HK-2 (cell line): ENCODE results near the gene B3GALT5.
"Not testable (repeated sequence)": the region's sequence is repeated elsewhere in the genome, so short reads cannot be mapped to it uniquely, and the experiment has no call there.

Experiments used
- DNase-seq: peaks from one replicate; pipeline ENCODE4 v3.0.0-alpha.2; 2018; ENCODE audit not compliant: unreplicated experiment

Gene B3GALT5

GRCh38 chr21:39667353-39667891 lies 54.7 kb downstream of the B3GALT5 start:
- no peak for DNase-seq

GRCh38 chr21:39668369-39668768 lies 55.6 kb downstream of the B3GALT5 start:
- DNase-seq: no peak

- no peak for DNase-seq
These were observed 56.7 kb downstream of the B3GALT5 start for GRCh38 chr21:39669485-39669884.

GRCh38 chr21:39669976-39670661 lies 57.4 kb downstream of the B3GALT5 start:
- DNase-seq: no peak

- no peak for DNase-seq
These were observed 58.0 kb downstream of the B3GALT5 start for GRCh38 chr21:39670701-39671100.

- no peak for DNase-seq
These were observed 59.2 kb downstream of the B3GALT5 start for GRCh38 chr21:39671986-39672385.

- no peak for DNase-seq
These were observed 60.4 kb downstream of the B3GALT5 start for GRCh38 chr21:39673163-39673562.

GRCh38 chr21:39673736-39674135 lies 61.0 kb downstream of the B3GALT5 start:
- DNase-seq: no peak

GRCh38 chr21:39674801-39675200 lies 62.1 kb downstream of the B3GALT5 start:
- no peak for DNase-seq

GRCh38 chr21:39675590-39675989 lies 62.9 kb downstream of the B3GALT5 start:
- no peak for DNase-seq

GRCh38 chr21:39675993-39676661 lies 63.4 kb downstream of the B3GALT5 start:
- peak; percentile 61 for DNase-seq

- no peak for DNase-seq
These were observed 67.5 kb downstream of the B3GALT5 start for GRCh38 chr21:39680216-39680615.

GRCh38 chr21:39681257-39681656 lies 68.5 kb downstream of the B3GALT5 start:
- no peak for DNase-seq

- DNase-seq: no peak
These were observed 69.1 kb downstream of the B3GALT5 start for GRCh38 chr21:39681845-39682244.

GRCh38 chr21:39685236-39685635 lies 72.5 kb downstream of the B3GALT5 start:
- DNase-seq: no peak

GRCh38 chr21:39685991-39686390 lies 73.3 kb downstream of the B3GALT5 start:
- no peak for DNase-seq

GRCh38 chr21:39686646-39687468 lies 74.1 kb downstream of the B3GALT5 start:
- DNase-seq: no peak

- no peak for DNase-seq
These were observed 75.3 kb downstream of the B3GALT5 start for GRCh38 chr21:39688010-39688409.

- DNase-seq: not testable (repeated sequence)
These were observed 77.1 kb downstream of the B3GALT5 start for GRCh38 chr21:39689860-39690259.

GRCh38 chr21:39690454-39690853 lies 77.7 kb downstream of the B3GALT5 start:
- DNase-seq: no peak

- no peak for DNase-seq
These were observed 82.0 kb downstream of the B3GALT5 start for GRCh38 chr21:39694750-39695149.

GRCh38 chr21:39696196-39696595 lies 83.5 kb downstream of the B3GALT5 start:
- no peak for DNase-seq
